ENCODE measurements around the gene NCK2.

DNA sequence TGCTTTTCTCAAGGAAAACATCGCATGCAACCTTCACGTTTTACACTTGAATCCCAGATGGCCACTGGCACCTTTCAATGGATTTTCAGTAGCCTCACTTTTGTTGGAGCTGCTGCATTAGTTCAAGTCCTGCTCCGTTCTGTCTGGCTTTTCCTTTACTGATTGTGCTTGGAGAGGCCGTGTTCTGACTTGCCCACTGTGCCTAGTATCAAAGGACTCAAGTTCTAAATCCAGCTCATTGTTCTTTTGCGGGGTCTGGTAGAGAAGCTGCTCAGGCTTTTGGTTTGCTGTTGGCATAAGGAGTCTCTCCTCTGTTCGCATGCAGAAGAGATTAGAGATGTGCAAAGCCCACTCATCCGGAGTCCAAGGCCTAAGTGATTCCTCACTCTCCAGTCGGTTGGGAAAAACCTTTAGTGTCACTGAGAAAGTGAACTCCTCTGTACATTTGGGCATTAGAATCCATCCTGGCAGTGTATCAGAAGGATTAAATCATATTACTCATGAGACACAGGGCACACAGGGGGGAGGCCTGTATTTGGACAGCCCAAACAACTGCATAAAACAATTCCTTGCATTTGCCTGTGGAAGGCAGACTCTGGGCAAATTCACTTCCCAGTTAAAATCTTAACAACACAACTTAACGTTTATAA, 69.7 kb downstream of the NCK2 start:
- TF ChIP-seq, protein P1, sequence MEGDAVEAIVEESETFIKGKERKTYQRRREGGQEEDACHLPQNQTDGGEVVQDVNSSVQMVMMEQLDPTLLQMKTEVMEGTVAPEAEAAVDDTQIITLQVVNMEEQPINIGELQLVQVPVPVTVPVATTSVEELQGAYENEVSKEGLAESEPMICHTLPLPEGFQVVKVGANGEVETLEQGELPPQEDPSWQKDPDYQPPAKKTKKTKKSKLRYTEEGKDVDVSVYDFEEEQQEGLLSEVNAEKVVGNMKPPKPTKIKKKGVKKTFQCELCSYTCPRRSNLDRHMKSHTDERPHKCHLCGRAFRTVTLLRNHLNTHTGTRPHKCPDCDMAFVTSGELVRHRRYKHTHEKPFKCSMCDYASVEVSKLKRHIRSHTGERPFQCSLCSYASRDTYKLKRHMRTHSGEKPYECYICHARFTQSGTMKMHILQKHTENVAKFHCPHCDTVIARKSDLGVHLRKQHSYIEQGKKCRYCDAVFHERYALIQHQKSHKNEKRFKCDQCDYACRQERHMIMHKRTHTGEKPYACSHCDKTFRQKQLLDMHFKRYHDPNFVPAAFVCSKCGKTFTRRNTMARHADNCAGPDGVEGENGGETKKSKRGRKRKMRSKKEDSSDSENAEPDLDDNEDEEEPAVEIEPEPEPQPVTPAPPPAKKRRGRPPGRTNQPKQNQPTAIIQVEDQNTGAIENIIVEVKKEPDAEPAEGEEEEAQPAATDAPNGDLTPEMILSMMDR (IDR thresholded peaks at IDR 0.05) = no peak
- TF ChIP-seq POLR2A (IDR thresholded peaks at IDR 0.05) = no peak
